Measurements from ENCODE around the gene SGMS2. TPM values are rescaled to one million over a fixed set of nuclear protein-coding genes. Genes with fewer than 3 reads are reported as not detected.

The SGMS2 gene
- total and polyA plus RNA-seq, 2 of the 13 experiments (the other 11 are each of a cell fraction or from before 2014, with no cell fraction given) = 1.2 to 1.7 TPM

DNA sequence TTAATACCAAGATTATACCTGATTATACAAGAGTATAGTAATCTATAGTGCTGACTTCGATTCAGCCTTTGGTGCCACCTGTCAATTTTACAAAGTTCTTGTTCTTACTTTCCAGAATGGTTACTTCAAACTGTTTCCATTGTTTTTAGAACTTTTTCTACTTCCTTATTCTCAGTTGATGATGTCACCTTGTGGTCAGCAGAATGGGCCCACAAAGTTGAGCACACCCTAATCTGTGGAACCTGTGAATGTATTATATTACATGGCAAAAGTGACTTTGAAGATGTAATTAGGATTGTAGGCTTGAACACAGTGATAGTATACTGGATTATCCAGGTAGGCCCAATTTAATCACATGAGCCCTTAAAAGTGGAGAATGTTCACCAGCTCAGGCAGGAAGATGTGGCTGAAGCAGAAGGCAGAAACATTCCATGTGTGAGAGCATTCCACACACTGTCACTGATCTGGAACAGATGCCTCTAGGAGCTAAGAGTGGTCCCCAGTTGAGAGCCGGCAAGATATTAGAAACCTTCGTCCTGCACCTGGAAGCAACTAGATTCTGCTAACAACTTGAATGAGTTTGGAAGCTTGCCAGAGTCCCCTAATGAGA, 6.3 kb upstream of the SGMS2 start:
- H3K27ac ChIP-seq (ENCODE audit: extremely low read length, insufficient read depth, low read length) = no peak overlapping the region
- ChIA-PET POLR2A (no interaction called here), CTCF (ENCODE audit: low intra/inter-chr PET ratio, low total read pairs) (no interaction called here)

DNA sequence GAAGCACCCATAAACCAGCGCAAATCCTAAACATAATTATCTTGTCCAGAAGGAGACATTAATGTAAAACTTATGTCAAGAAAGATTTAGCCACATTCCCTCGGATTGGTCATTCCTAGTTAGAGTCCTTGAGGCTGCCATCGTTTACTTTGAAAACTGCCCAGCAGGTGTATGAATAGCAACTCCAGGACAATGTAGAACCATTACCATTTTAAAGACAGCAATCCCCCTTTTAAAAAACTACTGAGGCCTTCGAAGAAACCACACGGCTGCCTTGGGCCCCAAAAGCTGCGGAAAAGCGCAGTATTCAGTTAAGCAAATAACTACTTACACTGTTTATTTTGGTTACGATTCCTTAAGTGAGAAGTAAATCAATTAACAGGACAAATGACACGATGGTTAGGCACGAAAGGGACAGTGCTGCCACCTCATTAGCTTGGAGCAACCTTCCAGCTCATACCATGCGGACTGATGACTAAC, 822 bp upstream of the SGMS2 start:
- peaks cover 0 to 1% of the 10 kb centered on the region in 2 experiments; a peak in 2 of 5 replicates for H3K27me3 ChIP-seq (ENCODE audit: control insufficient read depth in 1 of 2, insufficient read depth in 2 of 2, low read length in 2 of 2)
- DNase-seq (ENCODE audit: low spot score) (no peak), ATAC-seq (no peak), FAIRE-seq (peak; percentile 32)
- peak overlapping the region; percentile 67 for H3K9ac ChIP-seq (ENCODE audit: insufficient read depth, low read depth, low read length)
- no peaks in the 10 kb centered on the region for H3K9me3 ChIP-seq (ENCODE audit: low read length)
- no TSS peak for BruUV-seq (replicated peaks)
- POLR2A ChIA-PET = interaction anchor here (1.4 kb wide), 1 partner anchor 107 kb away, joined by 3 read pairs; the partner anchor contains the start of gene CYP2U1
- H4K20me1 ChIP-seq (ENCODE audit: insufficient read depth, low read length) = no peaks in the 10 kb centered on the region
- no peaks in the 10 kb centered on the region for H3K79me2 ChIP-seq (ENCODE audit: insufficient read depth, low read length)
- H3K36me3 ChIP-seq (replicated peaks in 1 of 2; ENCODE audit: control insufficient read depth in 1 of 2, insufficient read depth in 2 of 2, low read length in 2 of 2) = no peaks in the 10 kb centered on the region
- H3K4me2 ChIP-seq (ENCODE audit: low read depth, low read length) = peak overlapping the region; percentile 97
- H3K27ac ChIP-seq (ENCODE audit: extremely low read length, insufficient read depth, low read length) = no peak overlapping the region
- H2AFZ ChIP-seq (ENCODE audit: low read length) = no peak overlapping the region
- CTCF ChIA-PET (ENCODE audit: low intra/inter-chr PET ratio, low total read pairs) = no interaction called here
- intact Hi-C loops (cut with micrococcal nuclease; ENCODE audit: unreplicated experiment) = loop anchor here (10.0 kb wide), 1 partner anchor 161 kb away; the partner anchor contains the start of gene HADH
- peak overlapping the region; percentile 60 to 91 (median 80) for H3K4me3 ChIP-seq (replicated peaks in 1 of 3; ENCODE audit: insufficient read depth in 1 of 3, low read depth in 2 of 3, low read length in 3 of 3)
- H3K4me1 ChIP-seq (ENCODE audit: insufficient read depth, low read length) = peaks cover 28% of the 10 kb centered on the region
- 17% methylated on average over 9 of the region's 11 CpGs for WGBS (ENCODE audit: low lambda C conversion rate)
- in situ Hi-C loops (cut with HindIII; ENCODE audit: extremely low pct_ligation_motif_present, low pct_unique_long_range_greater_than_20kb) = no loop called here
- TF ChIP-seq, protein P1, sequence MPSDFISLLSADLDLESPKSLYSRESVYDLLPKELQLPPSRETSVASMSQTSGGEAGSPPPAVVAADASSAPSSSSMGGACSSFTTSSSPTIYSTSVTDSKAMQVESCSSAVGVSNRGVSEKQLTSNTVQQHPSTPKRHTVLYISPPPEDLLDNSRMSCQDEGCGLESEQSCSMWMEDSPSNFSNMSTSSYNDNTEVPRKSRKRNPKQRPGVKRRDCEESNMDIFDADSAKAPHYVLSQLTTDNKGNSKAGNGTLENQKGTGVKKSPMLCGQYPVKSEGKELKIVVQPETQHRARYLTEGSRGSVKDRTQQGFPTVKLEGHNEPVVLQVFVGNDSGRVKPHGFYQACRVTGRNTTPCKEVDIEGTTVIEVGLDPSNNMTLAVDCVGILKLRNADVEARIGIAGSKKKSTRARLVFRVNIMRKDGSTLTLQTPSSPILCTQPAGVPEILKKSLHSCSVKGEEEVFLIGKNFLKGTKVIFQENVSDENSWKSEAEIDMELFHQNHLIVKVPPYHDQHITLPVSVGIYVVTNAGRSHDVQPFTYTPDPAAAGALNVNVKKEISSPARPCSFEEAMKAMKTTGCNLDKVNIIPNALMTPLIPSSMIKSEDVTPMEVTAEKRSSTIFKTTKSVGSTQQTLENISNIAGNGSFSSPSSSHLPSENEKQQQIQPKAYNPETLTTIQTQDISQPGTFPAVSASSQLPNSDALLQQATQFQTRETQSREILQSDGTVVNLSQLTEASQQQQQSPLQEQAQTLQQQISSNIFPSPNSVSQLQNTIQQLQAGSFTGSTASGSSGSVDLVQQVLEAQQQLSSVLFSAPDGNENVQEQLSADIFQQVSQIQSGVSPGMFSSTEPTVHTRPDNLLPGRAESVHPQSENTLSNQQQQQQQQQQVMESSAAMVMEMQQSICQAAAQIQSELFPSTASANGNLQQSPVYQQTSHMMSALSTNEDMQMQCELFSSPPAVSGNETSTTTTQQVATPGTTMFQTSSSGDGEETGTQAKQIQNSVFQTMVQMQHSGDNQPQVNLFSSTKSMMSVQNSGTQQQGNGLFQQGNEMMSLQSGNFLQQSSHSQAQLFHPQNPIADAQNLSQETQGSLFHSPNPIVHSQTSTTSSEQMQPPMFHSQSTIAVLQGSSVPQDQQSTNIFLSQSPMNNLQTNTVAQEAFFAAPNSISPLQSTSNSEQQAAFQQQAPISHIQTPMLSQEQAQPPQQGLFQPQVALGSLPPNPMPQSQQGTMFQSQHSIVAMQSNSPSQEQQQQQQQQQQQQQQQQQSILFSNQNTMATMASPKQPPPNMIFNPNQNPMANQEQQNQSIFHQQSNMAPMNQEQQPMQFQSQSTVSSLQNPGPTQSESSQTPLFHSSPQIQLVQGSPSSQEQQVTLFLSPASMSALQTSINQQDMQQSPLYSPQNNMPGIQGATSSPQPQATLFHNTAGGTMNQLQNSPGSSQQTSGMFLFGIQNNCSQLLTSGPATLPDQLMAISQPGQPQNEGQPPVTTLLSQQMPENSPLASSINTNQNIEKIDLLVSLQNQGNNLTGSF (CRISPR knock-in tag; IDR thresholded peaks at IDR 0.05) = no peak
- TF ChIP-seq KMT2B (CRISPR knock-in tag; IDR thresholded peaks at IDR 0.05) (0 out of 2 replicates have a peak, but pooled peaks have one; percentile 6), DNMT3B (CRISPR knock-in tag; conservative IDR thresholded peaks at IDR 0.05) (no peak), ZNF781 (CRISPR knock-in tag; IDR thresholded peaks at IDR 0.05; ENCODE audit: borderline replicate concordance, not compliant biosample characterization) (no peak), NRL (CRISPR knock-in tag; IDR thresholded peaks at IDR 0.05; ENCODE audit: borderline replicate concordance) (no peak)
- TF ChIP-seq, protein P2, sequence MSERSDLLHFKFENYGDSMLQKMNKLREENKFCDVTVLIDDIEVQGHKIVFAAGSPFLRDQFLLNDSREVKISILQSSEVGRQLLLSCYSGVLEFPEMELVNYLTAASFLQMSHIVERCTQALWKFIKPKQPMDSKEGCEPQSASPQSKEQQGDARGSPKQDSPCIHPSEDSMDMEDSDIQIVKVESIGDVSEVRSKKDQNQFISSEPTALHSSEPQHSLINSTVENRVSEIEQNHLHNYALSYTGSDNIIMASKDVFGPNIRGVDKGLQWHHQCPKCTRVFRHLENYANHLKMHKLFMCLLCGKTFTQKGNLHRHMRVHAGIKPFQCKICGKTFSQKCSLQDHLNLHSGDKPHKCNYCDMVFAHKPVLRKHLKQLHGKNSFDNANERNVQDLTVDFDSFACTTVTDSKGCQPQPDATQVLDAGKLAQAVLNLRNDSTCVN (CRISPR knock-in tag; IDR thresholded peaks at IDR 0.05; ENCODE audit: borderline replicate concordance) = no peak

More for the DNA sequence above, 6.3 kb upstream of the SGMS2 start:
- Histone ChIP-seq H3K4me2 (ENCODE audit: low read depth, low read length) (no peak overlapping the region), H2AFZ (ENCODE audit: low read length) (no peak overlapping the region), H3K27me3 (ENCODE audit: control insufficient read depth in 1 of 2, insufficient read depth in 2 of 2, low read length in 2 of 2) (no peaks in the 10 kb centered on the region), H4K20me1 (ENCODE audit: insufficient read depth, low read length) (no peaks in the 10 kb centered on the region), H3K79me2 (ENCODE audit: insufficient read depth, low read length) (no peaks in the 10 kb centered on the region), H3K9me3 (ENCODE audit: low read length) (no peaks in the 10 kb centered on the region), H3K36me3 (replicated peaks in 1 of 2; ENCODE audit: control insufficient read depth in 1 of 2, insufficient read depth in 2 of 2, low read length in 2 of 2) (no peaks in the 10 kb centered on the region), H3K9ac (ENCODE audit: insufficient read depth, low read depth, low read length) (no peak overlapping the region), H3K4me1 (ENCODE audit: insufficient read depth, low read length) (no peaks in the 10 kb centered on the region), H3K4me3 (replicated peaks in 1 of 3; ENCODE audit: insufficient read depth in 1 of 3, low read depth in 2 of 3, low read length in 3 of 3) (no peak overlapping the region)
- no peak for TF ChIP-seq ARHGAP35 (CRISPR knock-in tag; IDR thresholded peaks at IDR 0.05; ENCODE audit: borderline replicate concordance)
- TF ChIP-seq ATF7 (IDR thresholded peaks at IDR 0.05) = peak; percentile 43; the same call in 1 of the 2 replicates
- TF ChIP-seq ATF7 (CRISPR knock-in tag; IDR thresholded peaks at IDR 0.05) = no peak
- TF ChIP-seq ZNF878 (CRISPR knock-in tag; IDR thresholded peaks at IDR 0.05) = no peak
- TF ChIP-seq, protein P3, sequence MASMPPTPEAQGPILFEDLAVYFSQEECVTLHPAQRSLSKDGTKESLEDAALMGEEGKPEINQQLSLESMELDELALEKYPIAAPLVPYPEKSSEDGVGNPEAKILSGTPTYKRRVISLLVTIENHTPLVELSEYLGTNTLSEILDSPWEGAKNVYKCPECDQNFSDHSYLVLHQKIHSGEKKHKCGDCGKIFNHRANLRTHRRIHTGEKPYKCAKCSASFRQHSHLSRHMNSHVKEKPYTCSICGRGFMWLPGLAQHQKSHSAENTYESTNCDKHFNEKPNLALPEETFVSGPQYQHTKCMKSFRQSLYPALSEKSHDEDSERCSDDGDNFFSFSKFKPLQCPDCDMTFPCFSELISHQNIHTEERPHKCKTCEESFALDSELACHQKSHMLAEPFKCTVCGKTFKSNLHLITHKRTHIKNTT (CRISPR knock-in tag; IDR thresholded peaks at IDR 0.05) = no peak
- BruUV-seq (replicated peaks) = no TSS peak
- in situ Hi-C loops (cut with HindIII; ENCODE audit: extremely low pct_ligation_motif_present, low pct_unique_long_range_greater_than_20kb) (no loop called here), intact Hi-C loops (cut with micrococcal nuclease; ENCODE audit: unreplicated experiment) (no loop called here)
- 31% methylated on average over 3 of the region's 3 CpGs for WGBS (ENCODE audit: low lambda C conversion rate)
- ATAC-seq = no peak
- no peak for DNase-seq (ENCODE audit: low spot score)
- FAIRE-seq = no peak
